ENCODE results near the gene CDKN2B.
"Not testable (repeated sequence)": the region's sequence is repeated elsewhere in the genome, so short reads cannot be mapped to it uniquely, and the experiment has no call there.

CDKN2B gene, protein sequence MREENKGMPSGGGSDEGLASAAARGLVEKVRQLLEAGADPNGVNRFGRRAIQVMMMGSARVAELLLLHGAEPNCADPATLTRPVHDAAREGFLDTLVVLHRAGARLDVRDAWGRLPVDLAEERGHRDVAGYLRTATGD

DNA sequence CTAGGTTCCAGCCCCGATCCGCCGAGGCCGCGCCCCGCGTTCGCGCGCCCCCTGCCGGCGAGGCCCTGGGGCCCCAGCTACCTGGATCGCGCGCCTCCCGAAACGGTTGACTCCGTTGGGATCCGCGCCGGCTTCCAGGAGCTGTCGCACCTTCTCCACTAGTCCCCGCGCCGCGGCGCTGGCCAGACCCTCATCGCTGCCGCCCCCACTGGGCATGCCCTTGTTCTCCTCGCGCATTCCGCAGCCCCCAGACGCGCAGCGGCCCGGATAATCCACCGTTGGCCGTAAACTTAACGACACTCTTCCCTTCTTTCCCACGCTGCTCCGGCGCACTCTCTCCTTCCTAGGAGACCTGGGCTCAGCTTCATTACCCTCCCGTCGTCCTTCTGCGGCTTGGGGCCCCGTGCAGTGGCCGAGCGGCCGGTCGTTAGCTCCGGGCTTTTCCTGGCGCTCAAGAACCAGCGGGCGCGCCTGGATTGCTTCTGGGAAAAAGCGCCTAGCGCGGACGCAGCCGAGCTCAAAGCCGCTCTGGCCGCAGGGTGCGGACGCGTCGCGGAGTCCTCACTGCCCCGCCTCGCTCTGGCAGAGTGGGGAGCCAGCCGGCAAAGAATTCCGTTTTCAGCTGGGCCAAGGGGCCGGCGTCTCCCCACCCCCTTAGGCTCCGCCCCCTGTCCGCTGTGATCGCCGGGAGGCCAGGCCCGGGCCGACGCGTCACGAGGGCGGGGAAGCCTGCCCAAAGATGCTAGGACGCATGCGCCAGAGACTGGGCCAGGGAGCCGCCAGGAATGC lies at the start of gene CDKN2B:
Gene CDKN2B (minus strand): TSS at position 589 of the 789 bp plus-strand sequence. CDS start 352 bp downstream, at position 237.
- DNase-seq (ENCODE audit: low spot score), result peak; percentile 96

DNA sequence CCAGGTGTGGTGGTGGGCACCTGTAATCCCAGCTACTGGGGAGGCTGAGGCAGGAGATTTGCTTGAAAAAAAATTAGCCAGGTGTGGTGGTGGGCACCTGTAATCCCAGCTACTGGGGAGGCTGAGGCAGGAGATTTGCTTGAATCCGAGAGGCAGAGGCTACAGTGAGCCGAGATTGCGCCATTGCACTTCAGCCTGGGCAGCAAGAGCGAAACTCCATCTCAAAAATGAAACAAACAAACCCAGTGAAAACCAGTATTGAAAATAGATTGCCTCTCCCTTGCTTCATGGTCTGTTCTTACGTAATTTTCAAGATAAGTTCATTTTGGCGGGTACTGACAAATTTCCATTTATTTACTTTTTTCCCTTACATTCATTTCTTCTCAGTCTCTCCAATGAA lies 48.9 kb upstream of the CDKN2B start:
- DNase-seq (ENCODE audit: low spot score), result not testable (repeated sequence)

DNA sequence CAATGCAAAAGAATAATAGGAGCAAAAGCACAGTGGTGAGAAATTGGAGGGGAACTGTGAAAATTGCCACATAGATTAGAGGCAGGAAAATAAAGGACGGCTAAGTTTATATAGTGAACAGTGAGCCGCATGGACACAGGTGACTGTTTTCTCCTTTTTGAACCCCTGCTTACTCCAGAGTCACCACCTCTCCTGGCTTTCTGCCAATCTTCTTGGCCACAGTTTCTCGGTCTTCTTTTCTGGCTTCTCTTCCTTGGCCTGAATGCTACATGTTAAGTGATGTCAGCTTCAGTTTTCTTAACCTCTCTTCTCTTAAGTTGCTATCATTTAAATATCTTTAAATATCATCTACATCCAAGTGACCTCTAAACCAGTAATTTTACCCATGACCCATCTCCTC lies 47.3 kb upstream of the CDKN2B start:
- DNase-seq (ENCODE audit: low spot score), result no peak

DNA sequence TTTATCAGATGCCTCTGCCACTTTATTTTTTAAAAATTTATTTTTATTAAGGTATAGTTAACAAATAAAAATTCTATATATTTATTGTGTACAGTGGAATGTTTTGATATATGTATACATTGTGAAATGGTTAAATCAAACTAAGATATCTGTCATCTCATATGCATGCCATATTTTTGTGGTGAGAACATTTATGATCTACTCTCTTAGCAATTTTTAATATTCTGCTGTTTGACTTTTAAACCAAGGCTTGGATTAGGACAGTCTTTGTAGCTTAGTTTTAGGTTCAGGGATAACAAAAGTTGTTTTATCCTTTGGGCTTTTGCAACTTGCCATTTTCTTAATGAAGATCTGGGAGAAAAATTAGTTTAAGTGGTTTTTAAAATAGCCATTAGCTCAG lies 46.0 kb upstream of the CDKN2B start:
- DNase-seq (ENCODE audit: low spot score), result no peak

DNA sequence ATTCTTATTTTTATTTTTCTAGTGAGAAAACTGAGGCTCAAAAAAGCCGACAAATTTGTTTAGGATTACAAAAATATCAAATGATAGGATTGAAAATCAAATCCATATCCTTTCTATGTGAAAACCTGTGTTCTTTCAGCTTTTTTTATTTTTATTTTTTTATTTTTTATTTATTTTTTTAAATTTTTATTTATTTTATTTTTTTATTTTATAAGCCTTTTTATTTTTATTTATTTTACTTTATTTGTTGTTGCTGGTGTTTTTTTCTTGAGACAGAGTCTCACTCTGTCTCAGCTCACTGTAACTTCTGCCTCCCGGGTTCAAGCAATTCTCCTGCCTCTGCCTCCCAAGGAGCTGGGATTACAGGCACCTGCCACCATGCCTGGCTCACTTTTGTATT lies 45.4 kb upstream of the CDKN2B start:
- DNase-seq (ENCODE audit: low spot score), result no peak

DNA sequence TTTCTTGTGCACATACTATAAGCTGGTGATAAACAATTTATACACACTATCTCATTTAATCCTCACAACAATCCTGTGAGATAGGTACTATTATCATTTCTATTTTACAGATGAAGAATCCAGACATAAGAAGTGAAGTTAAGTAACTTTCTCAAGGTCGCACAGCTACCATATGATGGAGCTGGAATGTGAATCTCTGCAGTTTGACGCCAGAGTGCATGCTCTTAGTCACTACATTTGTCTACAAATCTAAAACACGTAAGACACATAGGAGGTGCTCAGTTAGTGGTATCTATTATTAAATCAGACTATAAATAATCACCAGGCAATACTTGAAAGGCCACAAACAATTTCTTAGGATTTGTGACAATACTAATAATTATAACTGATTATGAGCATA lies 45.0 kb upstream of the CDKN2B start:
- no peak for DNase-seq (ENCODE audit: low spot score)

DNA sequence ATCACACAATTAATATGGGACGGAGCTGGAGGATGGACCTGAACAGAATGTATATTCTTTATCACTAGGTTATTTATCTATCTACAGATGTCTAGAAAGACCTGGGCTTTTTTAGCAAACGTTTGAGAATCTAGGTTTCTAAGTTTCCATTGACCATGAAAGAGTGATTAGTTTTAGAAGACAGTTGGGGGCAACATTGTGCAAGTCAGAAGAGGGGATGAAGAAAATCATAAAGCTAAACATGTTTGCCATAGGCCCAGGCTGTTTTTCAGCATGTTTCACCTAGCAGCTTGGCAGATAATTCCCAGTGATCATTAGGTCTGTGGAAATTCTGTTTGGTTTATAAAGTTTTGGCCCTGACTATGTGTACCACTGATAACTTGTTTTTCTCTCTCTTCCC lies 44.1 kb upstream of the CDKN2B start:
- DNase-seq (ENCODE audit: low spot score), result no peak

DNA sequence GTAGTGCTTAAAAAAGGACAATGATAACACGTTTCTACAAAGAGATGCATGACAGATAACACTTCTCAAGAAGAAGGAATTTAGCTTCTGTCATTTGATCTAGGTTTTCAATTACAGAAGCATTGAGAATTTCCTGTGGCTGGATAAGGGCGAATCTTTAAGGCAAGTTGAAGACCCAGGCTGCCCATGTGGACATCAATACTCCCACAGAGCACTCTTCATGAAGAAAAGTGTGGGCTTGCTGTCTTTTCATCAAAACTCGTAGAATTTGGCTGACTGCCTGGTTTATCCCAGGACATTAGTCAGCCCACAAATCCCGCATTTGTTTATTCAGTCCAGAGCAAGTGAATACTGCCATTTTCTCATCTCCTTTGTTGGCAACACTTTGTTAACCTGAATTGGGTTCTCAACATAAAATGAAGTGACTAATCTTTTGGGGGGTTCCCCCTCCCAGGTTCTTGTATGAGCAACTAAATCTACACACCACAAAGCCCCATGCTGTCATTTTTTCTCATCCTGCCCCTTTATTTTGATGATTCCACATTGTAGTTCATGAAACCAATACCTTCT lies 43.4 kb upstream of the CDKN2B start:
- DNase-seq (ENCODE audit: low spot score), result peak; percentile 36

DNA sequence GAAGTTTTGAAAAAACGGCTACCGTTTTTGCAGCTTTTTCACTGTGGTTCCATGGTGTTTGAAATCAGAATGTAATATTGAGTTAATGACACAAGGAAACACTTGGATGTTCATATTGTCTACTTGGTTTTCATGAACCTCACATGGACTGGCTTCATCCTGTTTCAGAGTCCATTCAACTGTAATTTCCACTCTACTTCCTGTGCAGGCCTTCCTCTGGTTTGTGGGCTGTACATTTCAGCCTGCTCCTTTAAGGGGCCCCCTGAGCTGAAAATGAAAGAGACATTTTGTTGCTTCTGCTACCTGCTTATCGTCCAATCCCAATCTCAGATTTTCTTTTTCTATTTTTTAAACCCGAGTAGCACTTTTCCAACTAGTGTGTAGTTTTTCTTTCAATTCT lies 41.8 kb upstream of the CDKN2B start:
- DNase-seq (ENCODE audit: low spot score), result no peak

DNA sequence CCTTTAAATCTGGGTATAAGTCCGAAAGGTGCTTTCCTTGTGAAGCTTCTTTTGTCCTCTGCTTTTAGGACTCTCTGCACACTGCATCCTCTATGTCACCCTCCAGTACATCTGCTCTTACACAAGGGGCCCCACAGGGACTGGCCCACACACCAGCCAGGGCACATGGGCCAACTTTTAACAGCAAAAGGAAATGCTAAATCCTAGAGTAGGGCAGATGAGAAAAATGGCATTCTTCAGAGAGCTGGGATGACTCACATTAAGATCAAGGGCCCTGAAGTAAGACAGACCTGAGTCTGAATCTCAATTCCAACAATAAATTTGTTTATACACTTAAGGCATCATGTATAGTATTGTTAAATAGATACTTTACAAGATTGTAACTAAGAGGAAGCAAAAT lies 40.3 kb upstream of the CDKN2B start:
- DNase-seq (ENCODE audit: low spot score), result no peak

DNA sequence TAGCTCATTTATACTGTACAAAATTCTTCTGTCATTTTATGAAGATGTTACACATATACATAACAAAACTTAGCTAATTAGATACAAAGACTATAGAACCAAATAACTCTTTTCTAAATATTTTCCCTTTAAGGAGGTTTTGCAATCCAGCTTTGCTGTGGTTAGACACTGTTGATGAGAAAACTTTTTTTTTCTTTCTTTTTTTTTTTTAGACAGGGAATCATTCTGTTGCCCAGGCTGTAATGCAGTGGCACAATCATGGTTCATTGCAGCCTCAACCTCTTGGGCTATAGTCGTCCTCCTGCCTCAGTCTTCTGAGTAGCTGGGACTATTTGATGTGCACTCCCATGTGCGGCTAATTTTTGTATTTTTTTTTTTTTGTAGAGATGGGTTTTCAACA lies 38.5 kb upstream of the CDKN2B start:
- DNase-seq (ENCODE audit: low spot score), result no peak

DNA sequence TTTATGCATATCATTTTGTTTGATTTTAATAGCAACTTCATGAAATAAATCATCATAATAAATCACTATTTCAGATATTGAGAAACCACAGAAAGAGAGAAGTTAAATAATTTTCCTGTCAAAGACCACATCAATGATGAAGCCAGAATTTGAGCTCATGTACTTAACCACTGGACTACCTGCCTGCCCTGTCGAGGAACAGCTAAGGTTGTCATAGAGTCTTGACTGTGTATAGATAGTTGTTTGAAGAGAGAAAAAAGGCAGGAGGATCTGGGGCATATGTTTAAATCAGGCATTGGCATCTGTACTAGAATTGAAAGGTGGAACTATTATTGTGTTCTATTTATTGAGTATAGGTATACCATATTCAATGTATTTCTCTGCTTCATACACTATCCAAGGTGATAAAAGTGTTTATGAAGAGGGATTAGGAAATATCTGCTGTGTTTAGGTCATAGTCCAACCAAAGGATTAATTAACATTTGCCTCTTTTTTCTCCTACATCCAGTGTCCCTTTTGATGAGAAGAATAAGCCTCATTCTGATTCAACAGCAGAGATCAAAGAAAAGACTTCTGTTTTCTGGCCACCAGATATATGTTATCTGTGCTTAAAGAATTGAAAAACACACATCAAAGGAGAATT lies 37.3 kb upstream of the CDKN2B start:
- no peak for DNase-seq (ENCODE audit: low spot score)

DNA sequence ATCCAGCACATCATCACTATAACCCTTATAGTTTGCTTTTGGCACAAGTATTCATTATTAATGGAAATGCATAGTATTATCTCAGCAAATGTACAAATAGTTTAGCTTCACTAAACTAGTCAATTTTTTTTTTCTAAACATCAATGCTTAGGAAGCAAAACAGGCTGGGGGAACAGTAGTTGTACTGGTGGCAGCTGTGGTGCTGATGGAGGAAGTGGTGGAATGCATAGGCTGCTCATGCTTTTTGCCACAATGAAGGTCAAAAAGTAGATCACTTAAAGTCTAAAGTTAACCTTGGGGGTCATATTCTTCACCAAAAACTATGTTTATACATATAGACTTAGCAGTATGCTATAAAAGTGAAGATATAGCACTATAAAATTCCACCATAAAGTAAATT lies 36.3 kb upstream of the CDKN2B start:
- no peak for DNase-seq (ENCODE audit: low spot score)

DNA sequence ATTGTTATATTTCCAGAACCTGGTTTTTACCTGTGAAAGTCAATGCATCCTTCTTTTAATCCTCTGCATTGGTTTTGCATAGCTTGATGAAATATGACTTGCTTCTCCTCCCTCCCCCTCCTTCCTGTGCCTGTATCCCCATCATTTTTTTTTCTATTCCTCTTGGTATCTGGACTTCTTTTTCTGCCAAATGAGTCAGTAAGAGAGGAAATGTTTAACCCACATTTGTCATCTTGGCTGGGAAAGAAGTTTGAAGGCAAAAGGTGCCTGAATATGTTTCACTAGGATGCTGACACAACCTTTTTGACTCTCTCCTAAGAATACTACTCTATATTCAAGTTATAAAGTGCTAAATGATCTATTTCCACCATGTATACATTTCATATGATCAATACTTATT lies 35.5 kb upstream of the CDKN2B start:
- DNase-seq (ENCODE audit: low spot score), result peak; percentile 17

DNA sequence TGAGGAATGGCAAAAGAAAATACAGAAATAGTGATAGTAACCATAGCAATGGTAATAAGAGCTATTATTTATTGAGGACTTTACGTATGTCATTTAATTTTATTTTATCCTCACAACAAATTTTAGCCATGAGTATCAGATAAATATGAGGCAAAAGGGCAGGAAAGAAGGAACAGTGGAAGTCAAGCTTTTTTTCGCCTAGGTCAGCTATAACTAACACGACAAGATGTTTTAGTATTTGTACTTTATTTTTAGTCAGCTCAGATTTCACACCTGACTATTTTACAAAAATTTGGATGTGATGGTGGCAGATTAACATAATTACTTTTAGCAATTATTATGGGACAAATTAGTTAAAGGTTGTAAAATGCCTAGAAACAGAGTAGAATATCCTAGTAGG lies 34.8 kb upstream of the CDKN2B start:
- DNase-seq (ENCODE audit: low spot score), result no peak

DNA sequence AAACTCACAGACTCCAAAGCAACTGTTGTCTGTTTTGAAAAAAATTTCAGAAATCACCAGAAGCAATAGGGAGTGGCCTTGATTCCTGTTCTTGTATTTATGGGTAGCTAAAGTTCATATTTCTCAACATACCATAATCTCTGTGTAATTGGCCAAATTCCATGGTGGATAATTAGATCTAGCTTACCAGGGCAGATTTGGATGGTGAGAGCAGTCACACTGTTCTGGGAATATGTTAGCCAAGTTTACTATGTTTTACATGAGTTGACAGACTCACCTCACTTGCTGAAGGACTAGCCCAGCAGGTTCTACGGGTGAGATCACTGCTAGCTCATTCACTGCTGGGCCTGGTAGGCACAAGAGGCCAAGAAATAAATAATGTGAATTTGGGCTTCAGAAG lies 32.7 kb upstream of the CDKN2B start:
- DNase-seq (ENCODE audit: low spot score), result no peak

DNA sequence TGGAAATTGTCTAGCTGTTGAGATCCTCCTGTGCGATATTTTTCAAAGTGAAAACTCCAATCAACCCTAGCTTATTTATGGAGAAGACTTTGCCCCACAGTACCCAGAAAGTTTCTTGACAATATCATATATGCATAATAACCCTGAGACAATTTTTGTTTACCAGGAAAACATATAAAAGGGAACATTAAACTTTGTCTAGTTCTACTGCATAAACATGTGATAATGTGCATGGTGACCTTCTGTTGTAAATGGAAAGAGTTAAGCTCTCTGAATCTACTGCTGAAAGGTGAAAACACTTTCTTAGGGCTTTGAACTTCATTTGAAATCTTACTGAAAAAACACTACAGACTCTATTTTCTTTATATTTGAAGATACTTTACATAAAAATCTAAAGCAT lies 32.2 kb upstream of the CDKN2B start:
- DNase-seq (ENCODE audit: low spot score), result no peak

DNA sequence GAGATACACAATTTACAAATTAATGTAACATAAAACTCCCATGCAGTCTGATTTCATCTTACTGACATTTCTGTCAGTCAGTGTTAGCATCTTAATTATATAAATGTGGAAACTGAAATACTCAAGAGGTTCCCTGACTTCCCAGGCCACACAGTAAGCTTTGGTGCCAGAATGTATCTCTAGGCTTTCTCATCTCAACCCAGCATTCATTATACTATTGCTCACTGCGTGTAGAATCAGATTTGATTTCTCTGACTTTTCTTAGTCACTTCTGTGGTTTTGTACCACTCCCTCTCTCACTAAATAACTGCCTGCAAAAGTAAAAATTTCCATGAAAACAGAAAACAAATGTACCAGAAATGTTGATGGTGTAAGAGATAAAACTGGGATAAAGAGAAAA lies 31.7 kb upstream of the CDKN2B start:
- no peak for DNase-seq (ENCODE audit: low spot score)

DNA sequence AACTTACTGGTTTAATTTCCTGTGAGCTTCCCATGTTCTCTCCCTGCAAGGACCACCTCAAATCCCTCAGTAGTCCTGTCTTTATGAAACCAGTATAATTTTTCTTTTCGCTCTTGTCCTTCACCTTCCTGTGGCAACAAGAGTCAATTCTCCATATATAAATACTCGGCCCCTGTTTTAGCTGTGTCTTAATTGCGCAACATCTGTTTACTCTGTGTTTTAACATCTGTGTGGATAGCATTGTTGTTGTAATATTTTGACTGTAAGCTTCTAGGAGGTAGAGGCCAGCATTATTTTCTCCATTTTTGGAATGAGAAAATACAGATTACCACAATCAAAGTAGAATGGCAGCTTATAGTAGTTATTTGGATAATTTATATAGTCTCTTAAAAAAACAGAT lies 30.2 kb upstream of the CDKN2B start:
- no peak for DNase-seq (ENCODE audit: low spot score)

DNA sequence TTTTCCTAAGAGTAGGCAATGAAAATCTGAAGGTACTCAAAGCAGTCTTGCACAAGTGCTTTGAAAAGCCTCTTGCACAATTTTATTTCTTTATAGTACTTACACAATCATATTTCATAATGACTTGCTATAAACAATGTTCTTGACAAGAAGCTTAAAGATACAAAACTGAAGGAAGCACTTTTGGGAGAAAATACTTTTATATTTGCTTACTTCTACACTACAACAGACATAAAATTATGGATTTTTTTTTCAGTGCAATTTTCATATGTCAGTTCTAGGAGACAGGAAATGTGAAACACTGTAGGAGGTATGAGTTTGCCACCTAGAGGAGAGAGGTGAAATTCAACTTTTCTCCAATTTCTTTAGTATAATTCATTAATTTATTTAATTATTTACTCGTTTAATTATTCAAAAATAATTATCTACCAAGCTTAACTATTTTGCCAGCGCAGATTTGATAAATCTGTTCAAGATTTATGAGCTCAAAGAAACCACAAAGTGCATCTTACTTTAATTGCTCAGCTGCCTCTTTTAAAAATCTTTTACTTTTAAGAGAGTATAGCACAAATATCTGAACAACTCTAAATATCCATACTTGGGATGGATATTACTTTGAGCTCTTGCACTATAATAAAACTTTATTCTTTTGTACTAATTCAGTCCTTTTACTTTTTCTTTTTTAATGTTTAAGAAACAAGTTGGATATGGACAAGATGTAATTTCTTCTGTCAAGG lies 29.0 kb upstream of the CDKN2B start:
- no peak for DNase-seq (ENCODE audit: low spot score)

DNA sequence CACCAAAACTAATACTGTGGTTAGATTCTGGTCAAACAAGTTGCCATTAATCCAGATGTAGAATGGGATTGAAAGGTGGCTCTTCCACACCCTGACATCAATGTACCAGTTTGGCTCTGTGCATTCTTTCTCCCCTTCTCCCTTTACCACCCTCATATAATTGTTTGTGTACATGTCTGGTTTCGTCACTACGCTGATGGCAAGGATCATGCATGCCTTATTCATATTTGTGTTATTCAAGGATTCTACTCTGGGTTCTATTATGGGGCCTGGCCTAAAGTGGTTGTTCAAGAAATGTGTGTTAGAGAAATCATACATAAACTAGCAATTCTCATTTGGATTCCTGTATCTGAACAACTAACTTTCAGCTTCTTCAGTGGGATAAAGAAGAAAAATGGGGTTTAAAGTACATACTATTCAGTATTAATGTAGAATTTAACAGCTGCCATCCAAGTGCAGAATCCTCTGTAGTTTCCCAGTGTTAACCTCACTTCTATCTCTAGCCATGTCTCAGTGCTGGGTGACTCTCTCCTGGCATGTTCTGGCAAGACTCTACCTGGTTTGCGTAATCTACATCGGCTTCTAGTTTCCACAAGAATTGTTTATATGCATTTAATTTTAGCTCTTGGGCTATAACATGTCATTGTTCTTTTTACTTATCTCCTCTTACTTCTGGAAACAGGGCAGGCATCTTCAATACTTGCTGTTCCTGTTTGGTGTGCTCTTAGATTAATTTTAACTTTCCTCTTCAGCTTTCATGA lies 27.9 kb upstream of the CDKN2B start:
- no peak for DNase-seq (ENCODE audit: low spot score)

DNA sequence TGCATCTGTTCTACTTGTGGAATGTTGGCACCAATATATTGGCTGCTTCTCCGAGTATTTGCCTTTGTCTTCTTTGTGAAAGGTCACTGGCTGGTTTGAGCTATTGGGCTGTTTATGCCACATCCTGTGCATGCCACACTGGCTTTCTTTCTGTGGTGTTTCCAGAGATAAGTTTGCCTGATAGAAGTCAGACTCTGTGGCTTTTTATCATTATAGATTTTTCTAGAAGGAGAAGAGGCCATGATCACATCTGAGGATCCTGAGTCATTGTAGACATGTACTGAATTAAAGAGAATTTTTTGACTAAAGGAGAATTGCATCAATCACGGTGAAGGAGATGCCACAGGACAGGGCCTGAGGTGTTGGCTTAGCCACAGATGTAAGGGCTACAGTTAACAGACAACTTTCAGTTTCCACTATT lies 26.5 kb upstream of the CDKN2B start:
- DNase-seq (ENCODE audit: low spot score), result no peak
